DND-41 (cell line): ENCODE measurements around the gene TYRP1.

Experiments used
- ATAC-seq: fragments of 200-7000 bp; cut with Tn5 transposase; 3 replicates; pipeline ENCODE4 v1.9.1; 2021; ENCODE audit warnings: low read depth; ENCODE audit not compliant: insufficient read depth
- DNase-seq: peaks from one replicate; pipeline ENCODE4 v3.0.0-alpha.2; 2020
- H2AFZ ChIP-seq: 2 replicates; pipeline ENCODE4 v1.6.0; 2012; ENCODE audit warnings: low read depth, low read length
- H3K27ac ChIP-seq: 2 replicates; pipeline ENCODE4 v1.5.1; 2012; ENCODE audit warnings: low read length, inconsistent platforms
- H3K27me3 ChIP-seq: fragments of 200-600 bp; sonication (generic); 2 replicates; pipeline ENCODE4 v1.6.0; 2012; ENCODE audit warnings: low read length, mild to moderate bottlenecking, inconsistent platforms; ENCODE audit not compliant: insufficient read depth, poor library complexity
- H3K36me3 ChIP-seq: 2 replicates; pipeline ENCODE4 v1.5.1; 2012; ENCODE audit warnings: low read length, inconsistent platforms; ENCODE audit not compliant: insufficient read depth
- H3K4me1 ChIP-seq: 2 replicates; pipeline ENCODE4 v1.5.1; 2012; ENCODE audit warnings: mild to moderate bottlenecking, low read length; ENCODE audit not compliant: insufficient read depth
- H3K4me2 ChIP-seq: 2 replicates; pipeline ENCODE4 v1.6.0; 2012; ENCODE audit warnings: mild to moderate bottlenecking, moderate library complexity, low read length, inconsistent platforms; ENCODE audit not compliant: insufficient read depth
- H3K4me3 ChIP-seq, 2 experiments: fragments of 200-600 bp in 1 of 2; shearing (Covaris generic) in 1 of 2; 2 replicates each; pipeline ENCODE4 v1.5.1; 2012 to 2016; ENCODE audit warnings: inconsistent platforms in 2 of 2, low read length in 2 of 2, mild to moderate bottlenecking in 2 of 2, low read depth in 1 of 2, moderate library complexity in 1 of 2
- H3K79me2 ChIP-seq: 2 replicates; pipeline ENCODE4 v1.6.0; 2012; ENCODE audit warnings: low read length, inconsistent platforms; ENCODE audit not compliant: insufficient read depth
- H3K9ac ChIP-seq: 2 replicates; pipeline ENCODE4 v1.6.0; 2012; ENCODE audit warnings: low read depth, mild to moderate bottlenecking, inconsistent platforms, low read length, moderate library complexity
- H3K9me3 ChIP-seq: 2 replicates; pipeline ENCODE4 v1.5.1; 2012; ENCODE audit warnings: low read length, moderate library complexity, mild to moderate bottlenecking, inconsistent platforms; ENCODE audit not compliant: insufficient read depth, severe bottlenecking
- H4K20me1 ChIP-seq: 2 replicates; pipeline ENCODE4 v1.6.0; 2012; ENCODE audit warnings: low read length; ENCODE audit not compliant: insufficient read depth
- EZH2 ChIP-seq: IDR thresholded peaks from 3 replicates; pipeline ENCODE4 v1.6.1; 2012; ENCODE audit warnings: borderline replicate concordance, low read depth, mild to moderate bottlenecking, moderate library complexity, low read length, inconsistent platforms; ENCODE audit not compliant: severe bottlenecking
- TF ChIP-seq, protein P1 (sequence below): IDR thresholded peaks from 2 replicates; pipeline ENCODE4 v1.5.1; 2012; ENCODE audit warnings: borderline replicate concordance, low read length, moderate library complexity, mild to moderate bottlenecking; ENCODE audit not compliant: poor library complexity, severe bottlenecking; ENCODE audit errors: extremely low read depth

Gene TYRP1

DNA sequence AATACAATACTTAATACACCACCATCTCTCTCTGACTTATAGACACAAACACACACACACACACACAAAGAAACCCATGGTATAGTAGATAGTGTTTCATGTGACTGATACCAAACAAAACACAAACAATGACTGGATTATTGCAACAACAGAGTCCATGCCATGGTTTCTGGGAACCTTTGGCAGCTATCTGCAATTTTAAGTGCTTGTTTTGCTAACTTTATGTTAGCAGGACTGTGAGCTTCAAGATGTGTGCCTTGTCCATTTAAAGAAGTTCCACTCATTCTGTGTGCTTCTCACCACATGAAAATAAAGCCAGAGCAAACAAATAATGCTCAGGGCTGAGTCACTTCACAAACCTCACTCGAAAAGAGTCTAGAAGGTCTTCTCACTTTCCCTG is 66.6 kb downstream of the TYRP1 start:
- Histone ChIP-seq H3K79me2 (no peaks in the 10 kb centered on the region), H4K20me1 (no peaks in the 10 kb centered on the region), H3K27ac (no peak overlapping the region), H3K4me1 (no peaks in the 10 kb centered on the region), H3K9me3 (no peaks in the 10 kb centered on the region), H3K4me2 (no peak overlapping the region), H3K4me3 (no peak overlapping the region), H3K36me3 (no peaks in the 10 kb centered on the region), H3K9ac (no peak overlapping the region), H3K27me3 (no peaks in the 10 kb centered on the region), H2AFZ (no peak overlapping the region)
- no peak for DNase-seq
- TF ChIP-seq, protein P1, sequence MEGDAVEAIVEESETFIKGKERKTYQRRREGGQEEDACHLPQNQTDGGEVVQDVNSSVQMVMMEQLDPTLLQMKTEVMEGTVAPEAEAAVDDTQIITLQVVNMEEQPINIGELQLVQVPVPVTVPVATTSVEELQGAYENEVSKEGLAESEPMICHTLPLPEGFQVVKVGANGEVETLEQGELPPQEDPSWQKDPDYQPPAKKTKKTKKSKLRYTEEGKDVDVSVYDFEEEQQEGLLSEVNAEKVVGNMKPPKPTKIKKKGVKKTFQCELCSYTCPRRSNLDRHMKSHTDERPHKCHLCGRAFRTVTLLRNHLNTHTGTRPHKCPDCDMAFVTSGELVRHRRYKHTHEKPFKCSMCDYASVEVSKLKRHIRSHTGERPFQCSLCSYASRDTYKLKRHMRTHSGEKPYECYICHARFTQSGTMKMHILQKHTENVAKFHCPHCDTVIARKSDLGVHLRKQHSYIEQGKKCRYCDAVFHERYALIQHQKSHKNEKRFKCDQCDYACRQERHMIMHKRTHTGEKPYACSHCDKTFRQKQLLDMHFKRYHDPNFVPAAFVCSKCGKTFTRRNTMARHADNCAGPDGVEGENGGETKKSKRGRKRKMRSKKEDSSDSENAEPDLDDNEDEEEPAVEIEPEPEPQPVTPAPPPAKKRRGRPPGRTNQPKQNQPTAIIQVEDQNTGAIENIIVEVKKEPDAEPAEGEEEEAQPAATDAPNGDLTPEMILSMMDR = no peak
- TF ChIP-seq EZH2 = no peak
- no peak for ATAC-seq
